T-helper 9 cell (primary cell): ENCODE data around the gene PAM.

Experiments used
- DNase-seq: peaks from one replicate; pipeline ENCODE4 v3.0.0-alpha.2; 2020

The PAM gene

DNA sequence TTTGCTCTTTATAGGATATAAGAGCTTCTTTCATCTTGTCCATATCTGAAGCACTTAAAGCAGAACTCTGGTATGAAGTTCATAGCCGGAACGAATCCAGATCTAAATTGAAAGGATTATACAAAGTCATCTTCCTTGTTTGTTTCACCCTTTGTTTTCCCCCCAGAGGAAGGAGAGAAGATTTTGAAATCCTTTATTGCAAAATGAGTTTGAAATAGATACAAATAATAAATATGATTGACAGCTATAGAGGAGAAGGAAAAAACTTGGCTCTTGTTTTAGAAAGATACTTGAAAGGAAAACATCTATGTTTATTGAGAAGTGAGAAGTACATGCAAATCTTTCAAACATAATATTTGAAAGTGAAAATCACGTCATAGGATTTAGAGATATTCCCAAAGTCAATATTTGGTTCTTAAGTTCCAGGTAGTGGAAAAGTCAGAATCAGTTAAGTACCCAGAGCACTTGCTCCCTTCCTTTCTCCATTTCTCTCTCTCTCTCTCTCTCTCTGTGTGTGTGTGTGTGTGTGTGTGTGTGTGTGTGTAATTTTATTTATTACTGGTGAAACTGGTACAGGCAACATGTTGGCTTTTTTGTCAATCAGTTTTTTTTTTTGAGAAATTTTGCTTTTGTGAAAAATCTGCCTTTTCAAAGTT is 27.2 kb downstream of the PAM start:
- no peak for DNase-seq

DNA sequence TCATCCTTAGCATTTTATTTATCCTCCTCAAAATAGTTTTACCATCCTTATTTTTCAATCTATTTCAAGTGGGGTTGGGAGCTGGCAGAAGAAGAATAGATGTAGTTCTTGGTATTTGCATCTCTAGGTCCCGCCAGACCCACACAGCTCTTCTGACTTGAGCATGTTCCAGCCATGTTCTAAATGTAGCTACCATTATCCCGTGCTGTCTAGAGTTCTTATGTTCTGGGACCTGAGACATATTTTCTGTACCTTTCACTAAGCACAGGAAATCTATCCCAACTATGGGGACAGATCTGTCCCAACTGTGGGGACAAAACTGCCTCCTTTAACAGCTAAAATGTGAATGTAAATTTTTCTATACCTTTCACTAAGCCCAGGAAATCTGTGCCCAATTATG is 32.0 kb downstream of the PAM start:
- DNase-seq = no peak

DNA sequence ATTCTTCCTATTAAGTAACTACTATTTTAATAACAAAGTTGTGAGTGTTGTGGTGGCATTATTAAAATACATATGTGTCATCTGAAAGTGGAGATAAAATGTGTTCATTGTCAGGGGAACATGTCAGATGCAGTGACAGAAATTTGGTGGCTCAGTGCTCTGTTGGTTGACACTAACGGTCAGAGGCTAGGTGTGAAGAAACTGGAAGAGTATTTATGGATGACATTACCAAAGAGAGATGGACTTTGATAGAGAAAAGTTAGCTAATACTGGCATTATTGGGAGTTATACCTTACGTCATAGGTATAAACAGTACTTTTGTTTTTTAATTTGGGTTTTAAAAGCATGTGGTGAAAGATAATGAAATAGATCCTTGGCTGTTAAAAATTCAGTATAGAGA is 33.7 kb downstream of the PAM start:
- no peak for DNase-seq

DNA sequence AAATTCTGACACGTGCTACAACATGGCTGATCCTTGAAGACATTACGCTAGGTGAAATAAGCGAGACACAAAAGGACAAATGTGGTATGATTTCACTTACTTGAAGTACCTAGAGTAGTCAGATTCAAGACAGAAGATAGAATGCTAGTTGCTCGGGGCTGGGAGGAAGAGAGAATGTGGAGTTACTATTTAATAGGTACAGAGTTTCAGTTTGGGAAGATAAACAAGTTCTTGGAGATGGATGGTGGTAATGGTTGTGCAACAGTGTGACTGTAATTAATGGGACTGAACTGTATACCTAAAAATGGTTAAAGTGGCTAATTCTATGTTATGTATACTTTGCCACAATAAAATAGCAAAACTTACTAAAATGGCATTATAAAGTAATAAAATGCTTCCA is 34.4 kb downstream of the PAM start:
- no peak for DNase-seq

DNA sequence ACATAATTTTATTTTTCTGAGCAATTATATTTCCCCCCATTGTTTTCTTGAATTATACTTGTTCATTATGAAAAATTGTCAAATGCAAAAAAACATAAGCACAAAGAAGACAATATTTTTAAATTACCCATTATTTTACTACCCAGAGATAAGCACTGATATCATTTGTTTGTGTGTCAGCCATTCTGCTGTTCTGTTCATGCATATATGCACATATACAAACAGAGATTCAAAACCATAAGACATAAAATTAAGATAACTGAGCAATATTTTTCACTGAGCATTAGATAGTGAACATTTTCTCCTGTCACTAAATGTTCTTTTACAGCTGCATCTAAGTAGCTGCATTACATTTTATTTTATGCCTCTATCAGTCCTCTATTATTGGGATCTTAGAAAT is 35.6 kb downstream of the PAM start:
- no peak for DNase-seq

DNA sequence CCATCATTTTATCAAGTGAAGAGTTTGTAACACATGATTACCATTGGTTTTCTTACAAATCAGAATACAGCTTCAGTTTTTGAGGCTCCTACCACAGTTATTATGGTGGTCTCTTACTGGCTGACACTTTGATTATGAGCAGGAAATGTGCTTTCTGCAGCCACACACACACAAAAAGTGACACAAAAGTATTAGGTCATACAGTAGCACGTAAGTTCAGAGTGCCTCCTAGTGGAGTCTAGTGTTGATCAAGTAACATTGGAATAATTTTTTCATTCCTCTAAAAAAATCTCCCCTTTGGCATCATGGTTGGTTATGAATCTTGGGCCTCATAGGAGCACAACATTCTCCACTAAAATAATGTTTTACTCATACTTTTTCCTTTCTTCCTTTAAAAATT is 37.6 kb downstream of the PAM start:
- no peak for DNase-seq

DNA sequence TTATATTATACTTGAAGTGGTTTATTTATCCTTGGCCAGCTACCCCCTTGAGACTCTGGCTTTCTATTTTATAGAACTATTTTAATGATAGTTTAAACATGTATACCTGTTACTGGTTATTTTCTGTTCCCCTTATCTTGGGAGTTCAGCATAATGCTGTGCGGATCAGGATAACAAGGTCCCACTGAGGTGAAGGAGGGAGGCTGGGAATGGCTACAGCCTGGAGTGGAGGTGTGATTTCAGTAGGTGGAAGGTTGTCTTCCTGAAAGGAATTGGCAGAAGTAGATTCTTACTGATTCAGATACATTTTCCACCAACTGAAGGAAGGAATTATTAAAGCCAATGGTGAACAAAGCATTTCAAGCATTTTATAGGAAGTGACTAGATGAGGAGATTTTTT is 38.9 kb downstream of the PAM start:
- no peak for DNase-seq

DNA sequence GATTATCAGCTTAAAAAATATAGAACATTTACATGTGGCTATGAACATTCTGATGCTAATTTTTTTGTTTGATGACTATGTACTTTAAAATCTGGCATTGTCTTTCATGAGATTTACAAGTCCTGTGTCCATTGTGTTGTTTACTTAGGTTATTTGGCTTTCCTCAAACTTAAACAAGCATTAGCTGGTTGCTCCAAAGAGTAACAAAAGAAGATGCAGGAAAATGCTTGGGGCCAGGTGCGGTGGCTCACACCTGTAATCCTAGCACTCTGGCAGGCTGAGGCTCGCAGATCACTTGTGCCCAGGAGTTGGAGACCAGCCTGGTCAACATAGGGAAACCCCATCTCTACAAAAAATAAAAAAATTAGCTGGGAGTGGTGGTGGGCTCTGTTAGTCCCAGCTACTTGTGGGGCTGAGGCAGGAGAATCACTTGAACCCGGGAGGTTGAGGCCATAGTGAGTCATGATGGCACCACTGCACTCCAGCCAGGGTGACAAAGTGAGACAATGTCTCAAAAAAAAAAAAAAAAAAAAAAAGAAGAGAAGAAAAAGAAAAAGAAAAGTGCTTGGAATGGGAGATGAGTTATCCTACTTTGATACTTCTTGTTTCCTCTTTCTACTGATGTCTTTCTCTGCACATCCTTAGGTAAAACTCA is 39.7 kb downstream of the PAM start:
- no peak for DNase-seq

DNA sequence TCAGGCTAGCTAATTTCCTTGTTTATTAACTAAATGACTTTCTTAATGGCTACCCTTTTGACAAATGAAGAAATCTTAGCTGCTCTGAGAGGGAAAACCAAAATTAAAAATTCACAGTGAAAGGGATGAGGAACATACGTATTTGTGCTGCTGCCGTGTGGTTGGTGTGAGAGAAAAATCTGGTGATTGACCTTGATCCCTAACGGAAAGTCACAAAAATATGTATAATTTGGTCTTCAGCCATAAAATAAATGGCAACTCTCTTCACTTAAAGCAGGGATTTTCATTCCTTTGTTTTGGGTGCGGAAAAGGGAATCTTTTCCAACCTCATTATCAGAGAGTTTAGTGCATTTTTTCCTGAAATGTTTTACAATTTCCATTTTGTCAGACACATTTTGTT is 40.4 kb downstream of the PAM start:
- no peak for DNase-seq

- no peak for DNase-seq
Observed at GRCh38 chr5:102796009-102796408, 40.9 kb downstream of the PAM start.

DNA sequence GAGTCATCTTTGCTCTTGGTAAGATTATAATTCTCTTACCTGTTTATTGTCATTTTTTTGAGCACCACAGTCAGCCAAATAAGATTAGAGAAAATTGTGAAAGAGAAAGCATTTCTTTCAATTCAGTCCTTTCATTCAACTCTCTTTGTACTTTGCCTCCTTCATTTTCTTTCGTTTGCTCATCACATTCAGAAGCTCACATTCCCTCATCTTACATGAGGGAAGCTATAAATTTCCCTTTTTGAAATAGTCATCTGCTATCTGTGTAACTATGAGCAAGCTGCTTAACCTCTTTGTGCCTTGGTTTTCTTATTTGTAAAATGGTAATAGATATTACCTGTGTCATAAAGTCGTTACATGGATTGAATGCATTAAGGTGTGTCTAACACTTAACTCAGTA is 41.4 kb downstream of the PAM start:
- DNase-seq = no peak

- DNase-seq = no peak
Observed at GRCh38 chr5:102797322-102797884, 42.3 kb downstream of the PAM start.

GRCh38 chr5:102798104-102798785 is 43.1 kb downstream of the PAM start:
- no peak for DNase-seq

DNA sequence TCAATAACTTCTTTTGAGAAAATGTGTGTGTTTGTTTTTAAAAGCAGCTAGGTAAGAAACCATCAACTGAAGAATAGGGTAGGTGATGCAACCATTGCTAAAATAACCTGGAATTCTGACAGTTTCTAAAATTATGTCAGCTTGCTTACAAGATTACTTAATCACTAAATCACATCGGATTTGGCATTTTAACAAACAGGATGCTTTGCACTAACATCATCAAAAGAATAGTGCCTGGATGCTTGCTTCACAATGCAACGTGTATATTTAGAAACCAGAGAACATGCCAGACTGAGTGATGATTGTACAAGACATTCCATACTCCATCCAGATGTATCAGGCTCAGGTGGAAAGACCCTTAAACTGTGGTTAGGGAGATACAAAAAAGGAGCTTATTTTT is 43.9 kb downstream of the PAM start:
- DNase-seq = no peak

DNA sequence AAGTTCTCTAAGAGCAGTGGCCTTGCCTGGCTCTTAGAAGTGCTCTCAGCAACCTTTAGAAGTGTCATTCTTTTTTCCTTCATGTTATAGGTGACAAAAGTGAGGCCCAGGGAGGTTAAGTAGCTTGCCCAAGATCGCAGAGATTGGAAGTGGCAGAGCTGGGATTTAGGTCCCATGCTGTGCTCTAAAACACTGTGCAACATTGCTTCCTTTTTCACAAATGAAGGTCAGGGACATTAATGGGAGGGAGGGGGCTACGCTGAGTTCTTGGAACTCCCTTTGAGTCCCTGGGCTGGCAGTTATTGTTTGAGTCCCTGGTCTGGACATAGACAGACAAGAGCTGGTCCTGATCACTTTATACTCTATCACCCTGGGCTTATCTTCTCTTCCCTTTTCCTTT is 45.3 kb downstream of the PAM start:
- no peak for DNase-seq

GRCh38 chr5:102801371-102801770 is 46.3 kb downstream of the PAM start:
- no peak for DNase-seq

DNA sequence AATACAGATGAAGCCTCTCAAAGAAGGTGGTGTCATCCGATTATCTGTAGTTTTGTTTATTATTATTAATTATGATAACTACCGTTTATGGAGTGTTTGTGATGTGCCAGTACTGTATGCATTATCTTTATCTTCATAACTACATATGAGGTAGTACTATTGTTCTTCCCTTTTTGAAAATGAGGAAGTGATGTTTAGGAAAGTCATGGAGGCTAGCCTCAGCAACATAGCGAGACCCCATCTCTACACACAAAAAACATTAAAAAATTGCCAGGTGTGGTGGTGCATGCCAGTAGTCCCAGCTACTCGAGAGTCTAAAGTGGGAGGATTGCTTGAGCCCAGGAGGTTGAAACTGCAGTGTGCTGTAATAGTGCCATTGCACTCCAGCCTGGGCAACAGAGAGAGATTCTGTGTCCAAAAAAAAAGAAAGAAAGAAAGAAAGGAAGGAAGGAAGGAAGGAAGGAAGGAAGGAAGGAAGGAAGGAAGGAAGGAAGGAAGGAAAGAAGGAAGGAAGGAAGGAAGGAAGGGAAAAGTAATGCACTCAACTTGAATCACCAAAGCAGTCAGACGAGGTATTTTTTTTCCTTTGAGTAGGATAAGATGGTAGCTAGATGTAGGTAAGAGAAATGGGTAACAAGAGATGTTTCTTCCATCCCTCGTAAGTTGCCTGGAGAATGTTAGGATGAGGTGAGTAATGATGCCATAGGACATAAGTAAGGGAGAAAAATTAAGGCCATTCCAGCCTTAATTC is 47.8 kb downstream of the PAM start:
- no peak for DNase-seq

- no peak for DNase-seq
Observed at GRCh38 chr5:102807878-102808502, 52.9 kb downstream of the PAM start.

GRCh38 chr5:102809033-102809432 is 53.9 kb downstream of the PAM start:
- DNase-seq = no peak

- no peak for DNase-seq
Observed at GRCh38 chr5:102811972-102812371, 56.9 kb downstream of the PAM start.

DNA sequence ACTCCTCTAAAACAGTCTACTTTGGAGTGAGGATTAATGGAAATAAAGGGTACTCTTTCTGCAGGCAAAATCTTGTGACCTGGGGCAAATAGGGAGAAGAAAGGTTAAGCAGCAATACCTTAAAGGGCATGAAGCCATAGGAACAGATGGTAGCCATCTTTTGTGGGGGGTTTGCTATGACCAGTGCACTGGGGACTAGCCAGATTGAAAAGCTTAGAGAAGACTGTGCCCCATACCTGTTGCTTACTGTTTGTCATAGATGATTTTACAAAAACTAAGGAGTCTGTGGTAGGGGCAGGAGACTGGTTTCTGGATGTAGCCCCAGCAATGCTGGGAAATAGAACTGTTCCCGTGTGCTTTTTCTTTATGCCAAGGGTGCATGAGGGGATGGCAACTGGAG is 58.6 kb downstream of the PAM start:
- no peak for DNase-seq

GRCh38 chr5:102815084-102815483 is 60.0 kb downstream of the PAM start:
- DNase-seq = no peak
